GM19238 (cell line): ENCODE results near the gene RBM7.

ENCODE experiments used
- DNase-seq: peaks from one replicate; pipeline ENCODE4 v3.0.0; 2011; ENCODE audit warnings: low spot score; ENCODE audit not compliant: insufficient read length

RBM7 gene

GRCh38 chr11:114447892-114448291 is 47.4 kb downstream of the RBM7 start:
- no peak for DNase-seq

GRCh38 chr11:114448749-114449482 is 48.5 kb downstream of the RBM7 start:
- DNase-seq: no peak

DNA sequence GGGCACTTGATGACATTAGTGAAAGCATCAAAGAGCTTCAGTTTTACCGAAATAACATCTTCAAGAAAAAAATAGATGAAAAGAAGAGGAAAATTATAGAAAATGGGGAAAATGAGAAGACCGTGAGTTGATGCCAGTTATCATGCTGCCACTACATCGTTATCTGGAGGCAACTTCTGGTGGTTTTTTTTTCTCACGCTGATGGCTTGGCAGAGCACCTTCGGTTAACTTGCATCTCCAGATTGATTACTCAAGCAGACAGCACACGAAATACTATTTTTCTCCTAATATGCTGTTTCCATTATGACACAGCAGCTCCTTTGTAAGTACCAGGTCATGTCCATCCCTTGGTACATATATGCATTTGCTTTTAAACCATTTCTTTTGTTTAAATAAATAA is 49.4 kb downstream of the RBM7 start:
- DNase-seq: no peak

GRCh38 chr11:114452399-114452798 is 51.9 kb downstream of the RBM7 start:
- DNase-seq: no peak
